Activated B cell treated with CpG ODN at 0.5 μM for 24 hours (primary cell): ENCODE measurements around the gene PALLD. TPM values are rescaled to one million over a fixed set of nuclear protein-coding genes. Genes with fewer than 3 reads are reported as not detected.

Experiments
- ATAC-seq: fragments of 200-7000 bp; cut with Tn5 transposase; one replicate; pipeline ENCODE4 v1.10.0; 2021; ENCODE audit warnings: low read depth, mild to moderate bottlenecking, moderate library complexity
- CTCF ChIA-PET: fragments of 350-600 bp; sonication (Branson Sonifier 250); formaldehyde crosslinking; loops from one replicate; lab custom pipeline; 2021; ENCODE audit warnings: antibody characterized with exemption; lab: Charles Lee
- POLR2A ChIA-PET: fragments of 350-600 bp; sonication (Branson Sonifier 250); formaldehyde crosslinking; loops from one replicate; lab custom pipeline; 2021; ENCODE audit warnings: antibody characterized with exemption; lab: Charles Lee
- DNase-seq: peaks from one replicate; pipeline ENCODE4 v3.0.0; 2022
- H3K27ac Mint-ChIP-seq: one replicate; pipeline ENCODE4 v1.8.0; 2020; ENCODE audit warnings: mixed read lengths
- H3K27me3 Mint-ChIP-seq: one replicate; pipeline ENCODE4 v1.8.0; 2021; ENCODE audit warnings: mixed read lengths
- H3K36me3 Mint-ChIP-seq: one replicate; pipeline ENCODE4 v1.8.0; 2021; ENCODE audit warnings: low read depth, mixed read lengths
- H3K4me1 Mint-ChIP-seq: one replicate; pipeline ENCODE4 v1.8.0; 2021; ENCODE audit warnings: mixed read lengths
- H3K4me3 Mint-ChIP-seq: one replicate; pipeline ENCODE4 v1.8.0; 2020; ENCODE audit warnings: mild to moderate bottlenecking, mixed read lengths
- H3K9me3 Mint-ChIP-seq: one replicate; pipeline ENCODE4 v1.8.0; 2020; ENCODE audit warnings: mixed read lengths
- CTCF ChIP-seq: fragments of 200-600 bp; IDR thresholded peaks from one replicate; pipeline ENCODE4 v1.8.0; 2022; ENCODE audit warnings: antibody characterized with exemption, mild to moderate bottlenecking
- intact Hi-C: fragments of 100-400 bp; cut with micrococcal nuclease; formaldehyde crosslinking; loops from one replicate; pipeline ENCODE4 v1.15.1; 2024
- total RNA-seq: library from RNA; stranded (reverse); gene quantifications from 2 replicates; pipeline ENCODE4 v1.2.3, GENCODE V29; 2022

Gene PALLD
- total RNA-seq, 1 donor from 2014 or later, result 0.44 TPM

- no peak overlapping the region for H3K27ac Mint-ChIP-seq
- no peak for DNase-seq
- H3K4me1 Mint-ChIP-seq, result no peaks in the 10 kb centered on the region
- ChIA-PET CTCF (no interaction called here), POLR2A (no interaction called here)
- no peaks in the 10 kb centered on the region for H3K9me3 Mint-ChIP-seq
- no peak for ATAC-seq
- no peaks in the 10 kb centered on the region for H3K36me3 Mint-ChIP-seq
- intact Hi-C loops, result no loop called here
- TF ChIP-seq CTCF, result no peak
- H3K4me3 Mint-ChIP-seq, result no peak overlapping the region
- peaks cover 13% of the 10 kb centered on the region for H3K27me3 Mint-ChIP-seq
Measured at GRCh38 chr4:168659741-168660465, 163.1 kb downstream of the PALLD start.

- ATAC-seq (no peak), DNase-seq (no peak)
- TF ChIP-seq CTCF, result no peak
- Mint-ChIP-seq H3K9me3 (no peaks in the 10 kb centered on the region), H3K36me3 (no peaks in the 10 kb centered on the region), H3K27me3 (peaks cover 9% of the 10 kb centered on the region), H3K4me1 (no peaks in the 10 kb centered on the region), H3K27ac (no peak overlapping the region), H3K4me3 (no peak overlapping the region)
- intact Hi-C loops, result no loop called here
- ChIA-PET CTCF (no interaction called here), POLR2A (no interaction called here)
Measured at GRCh38 chr4:168662297-168662984, 165.6 kb downstream of the PALLD start.

DNA sequence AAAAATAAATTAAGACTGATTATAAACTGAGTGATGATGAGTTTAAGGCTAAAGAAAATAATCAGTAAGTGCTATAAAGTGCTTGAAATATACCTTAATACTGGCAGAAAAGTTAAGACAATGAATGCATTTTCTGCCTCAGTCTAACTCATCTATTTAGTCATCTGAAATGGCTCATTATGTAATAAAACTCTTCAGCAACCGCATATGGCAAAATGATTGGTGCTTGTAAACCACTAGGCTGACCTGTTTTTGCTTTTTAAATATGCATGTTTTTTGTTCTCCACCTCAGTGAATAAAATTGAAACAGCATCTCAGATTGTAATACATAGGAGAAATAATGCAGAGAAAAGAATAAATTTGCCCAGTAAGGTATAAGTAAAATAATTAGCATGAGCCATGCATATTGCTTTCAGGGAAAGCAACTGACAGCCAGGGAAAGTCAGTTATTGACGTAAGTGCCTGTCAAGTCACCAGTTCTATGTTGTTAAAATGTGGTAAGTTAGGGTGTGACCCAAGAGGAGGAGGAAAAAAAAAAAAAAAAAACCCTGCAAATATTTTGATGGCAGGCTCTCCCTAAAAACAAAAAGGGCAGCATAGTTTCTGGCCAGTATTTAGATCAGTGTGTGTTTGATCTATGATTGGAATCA is 167.5 kb downstream of the PALLD start:
- no peak overlapping the region for H3K27ac Mint-ChIP-seq
- POLR2A ChIA-PET, result no interaction called here
- H3K4me3 Mint-ChIP-seq, result no peak overlapping the region
- peaks cover 10% of the 10 kb centered on the region for H3K27me3 Mint-ChIP-seq
- CTCF ChIA-PET, result no interaction called here
- no peaks in the 10 kb centered on the region for H3K4me1 Mint-ChIP-seq
- no peak for TF ChIP-seq CTCF
- intact Hi-C loops, result no loop called here
- no peaks in the 10 kb centered on the region for H3K36me3 Mint-ChIP-seq
- no peaks in the 10 kb centered on the region for H3K9me3 Mint-ChIP-seq
- no peak for DNase-seq
- no peak for ATAC-seq

- Mint-ChIP-seq H3K4me1 (no peaks in the 10 kb centered on the region), H3K9me3 (no peaks in the 10 kb centered on the region), H3K27ac (no peak overlapping the region), H3K27me3 (peaks cover 10% of the 10 kb centered on the region), H3K36me3 (no peaks in the 10 kb centered on the region), H3K4me3 (no peak overlapping the region)
- ATAC-seq (no peak), DNase-seq (no peak)
- CTCF ChIA-PET, result no interaction called here
- POLR2A ChIA-PET, result no interaction called here
- TF ChIP-seq CTCF, result no peak
- intact Hi-C loops, result no loop called here
Measured at GRCh38 chr4:168666531-168666930, 169.7 kb downstream of the PALLD start.

- TF ChIP-seq CTCF, result no peak
- ChIA-PET CTCF (no interaction called here), POLR2A (no interaction called here)
- H3K9me3 Mint-ChIP-seq, result no peaks in the 10 kb centered on the region
- no peak for DNase-seq
- H3K36me3 Mint-ChIP-seq, result no peaks in the 10 kb centered on the region
- intact Hi-C loops, result no loop called here
- no peak overlapping the region for H3K4me3 Mint-ChIP-seq
- H3K4me1 Mint-ChIP-seq, result no peaks in the 10 kb centered on the region
- H3K27me3 Mint-ChIP-seq, result peaks cover 10% of the 10 kb centered on the region
- ATAC-seq, result no peak
- H3K27ac Mint-ChIP-seq, result no peak overlapping the region
Measured at GRCh38 chr4:168667376-168667775, 170.5 kb downstream of the PALLD start.
